HEK293 (cell line): ENCODE results near the gene JPH2.

Experiments
- CTCF ChIA-PET: fragments of 350-600 bp; formaldehyde crosslinking; extraction: SDS; loops from one replicate; lab custom pipeline; 2021; ENCODE audit warnings: antibody characterized with exemption; lab: Yijun Ruan, JAX
- POLR2A ChIA-PET: fragments of 300-600 bp; formaldehyde crosslinking; extraction: SDS; loops from one replicate; lab custom pipeline; 2020; ENCODE audit warnings: antibody characterized with exemption, inconsistent platforms; lab: Yijun Ruan, JAX
- H3K27ac ChIP-seq: fragments of 200-500 bp; sonication (Bioruptor generic); 2 replicates; pipeline ENCODE4 v1.5.1; 2014; ENCODE audit warnings: low read depth, low read length, control low read depth, inconsistent platforms; ENCODE audit errors: extremely low read depth
- H3K36me3 ChIP-seq, 2 experiments: fragments of 200-500 bp in 1 of 2; sonication (Bioruptor generic) in 1 of 2; 1 replicate in 1 of 2; 2 replicates in 1 of 2; pipeline ENCODE4 v1.5.1; 2014 to 2017; ENCODE audit warnings: inconsistent platforms in 2 of 2, low read length in 2 of 2; ENCODE audit not compliant: control insufficient read depth in 2 of 2, insufficient read depth in 1 of 2
- H3K4me1 ChIP-seq: fragments of 200-500 bp; sonication (Bioruptor generic); 2 replicates; pipeline ENCODE4 v1.5.1; 2014; ENCODE audit warnings: mild to moderate bottlenecking, low read length, inconsistent platforms; ENCODE audit not compliant: control insufficient read depth, insufficient read depth
- H3K4me3 ChIP-seq: 2 replicates; pipeline ENCODE4 v1.5.1; 2011; ENCODE audit warnings: low read depth, mild to moderate bottlenecking, control low read depth, low read length, moderate library complexity
- H3K9me3 ChIP-seq: fragments of 200-500 bp; sonication (Bioruptor generic); 2 replicates; pipeline ENCODE4 v1.5.1; 2014; ENCODE audit warnings: low read depth, low read length, inconsistent platforms; ENCODE audit not compliant: control insufficient read depth, insufficient read depth
- GLIS1 ChIP-seq: fragments of 450-650 bp; formaldehyde crosslinking; IDR thresholded peaks from 2 replicates; pipeline ENCODE4 v1.5.1; 2016; ENCODE audit warnings: missing biosample characterization, missing genetic modification characterization
- IKZF3 ChIP-seq: fragments of 450-650 bp; IDR thresholded peaks from 2 replicates; pipeline ENCODE4 v1.5.0; 2018; ENCODE audit warnings: missing biosample characterization, mild to moderate bottlenecking, missing genetic modification characterization, moderate library complexity
- ZBTB8A ChIP-seq: fragments of 450-650 bp; formaldehyde crosslinking; IDR thresholded peaks from 2 replicates; pipeline ENCODE4 v1.5.1; 2016; ENCODE audit warnings: missing biosample characterization, missing genetic modification characterization
- ZNF184 ChIP-seq: fragments of 450-650 bp; IDR thresholded peaks from 2 replicates; pipeline ENCODE4 v1.5.1; 2018; ENCODE audit warnings: missing biosample characterization, mild to moderate bottlenecking, missing genetic modification characterization
- ZNF202 ChIP-seq: fragments of 450-650 bp; formaldehyde crosslinking; IDR thresholded peaks from 2 replicates; pipeline ENCODE4 v1.5.1; 2016; ENCODE audit warnings: missing biosample characterization, missing genetic modification characterization, borderline replicate concordance
- ZNF26 ChIP-seq: fragments of 450-650 bp; formaldehyde crosslinking; IDR thresholded peaks from 2 replicates; pipeline ENCODE4 v1.5.1; 2016; ENCODE audit warnings: missing biosample characterization, missing genetic modification characterization
- ZNF302 ChIP-seq: fragments of 450-650 bp; formaldehyde crosslinking; IDR thresholded peaks from 2 replicates; pipeline ENCODE4 v1.5.1; 2016; ENCODE audit warnings: missing biosample characterization, missing genetic modification characterization, low read depth
- ZNF548 ChIP-seq: fragments of 450-650 bp; formaldehyde crosslinking; IDR thresholded peaks from 2 replicates; pipeline ENCODE4 v1.5.1; 2016; ENCODE audit warnings: missing biosample characterization, missing genetic modification characterization
- ZNF558 ChIP-seq: fragments of 450-650 bp; formaldehyde crosslinking; IDR thresholded peaks from 2 replicates; pipeline ENCODE4 v1.5.1; 2016; ENCODE audit warnings: missing biosample characterization, missing genetic modification characterization
- ZNF776 ChIP-seq: fragments of 450-650 bp; formaldehyde crosslinking; IDR thresholded peaks from 2 replicates; pipeline ENCODE4 v1.5.0; 2017; ENCODE audit warnings: missing biosample characterization, missing genetic modification characterization, borderline replicate concordance
- ZSCAN4 ChIP-seq: fragments of 450-650 bp; formaldehyde crosslinking; IDR thresholded peaks from 2 replicates; pipeline ENCODE4 v1.5.1; 2017; ENCODE audit warnings: missing biosample characterization, missing genetic modification characterization
- TF ChIP-seq, protein P1 (sequence below): fragments of 450-650 bp; formaldehyde crosslinking; IDR thresholded peaks from 2 replicates; pipeline ENCODE4 v1.5.1; 2016; ENCODE audit warnings: missing biosample characterization, missing genetic modification characterization
- TF ChIP-seq, protein P2 (sequence below): fragments of 450-650 bp; formaldehyde crosslinking; IDR thresholded peaks from 2 replicates; pipeline ENCODE4 v1.5.1; 2016; ENCODE audit warnings: missing biosample characterization, missing genetic modification characterization

JPH2 gene

DNA sequence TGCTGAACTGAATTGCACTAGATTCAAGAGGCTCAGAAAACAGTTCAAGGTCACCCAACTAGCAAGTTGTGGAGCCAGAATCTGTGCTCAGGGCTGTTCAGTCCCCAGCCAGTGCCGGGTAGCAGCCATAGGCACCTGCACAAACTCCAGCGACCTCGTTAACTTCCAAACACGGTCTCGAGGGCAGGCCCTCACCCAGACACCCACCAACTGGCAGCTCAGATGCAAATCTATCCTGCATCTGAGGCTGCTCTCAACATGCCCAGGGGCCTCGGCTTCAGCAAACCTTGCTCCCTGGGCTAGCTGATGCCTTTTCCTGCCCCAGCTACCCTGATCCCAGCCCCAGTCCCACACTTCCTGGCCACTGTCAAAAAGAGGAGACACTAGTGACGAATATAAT is 3.7 kb downstream of the JPH2 start (continued):
- TF ChIP-seq, protein P1, sequence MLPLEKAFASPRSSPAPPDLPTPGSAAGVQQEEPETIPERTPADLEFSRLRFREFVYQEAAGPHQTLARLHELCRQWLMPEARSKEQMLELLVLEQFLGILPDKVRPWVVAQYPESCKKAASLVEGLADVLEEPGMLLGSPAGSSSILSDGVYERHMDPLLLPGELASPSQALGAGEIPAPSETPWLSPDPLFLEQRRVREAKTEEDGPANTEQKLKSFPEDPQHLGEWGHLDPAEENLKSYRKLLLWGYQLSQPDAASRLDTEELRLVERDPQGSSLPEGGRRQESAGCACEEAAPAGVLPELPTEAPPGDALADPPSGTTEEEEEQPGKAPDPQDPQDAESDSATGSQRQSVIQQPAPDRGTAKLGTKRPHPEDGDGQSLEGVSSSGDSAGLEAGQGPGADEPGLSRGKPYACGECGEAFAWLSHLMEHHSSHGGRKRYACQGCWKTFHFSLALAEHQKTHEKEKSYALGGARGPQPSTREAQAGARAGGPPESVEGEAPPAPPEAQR (tag by site-specific recombination) = no peak
- TF ChIP-seq GLIS1 (tag by site-specific recombination) (no peak), ZNF184 (tag by site-specific recombination) (no peak)

- H3K27ac ChIP-seq = no peak overlapping the region
- POLR2A ChIA-PET = no interaction called here
- no peak for TF ChIP-seq ZNF548 (tag by site-specific recombination)
- TF ChIP-seq ZSCAN4 (tag by site-specific recombination) = peak; percentile 88
Observed at GRCh38 chr20:44182863-44183262, 4.1 kb downstream of the JPH2 start.

GRCh38 chr20:44182135-44182765 is 4.7 kb downstream of the JPH2 start:
- Histone ChIP-seq H3K36me3 (no peaks in the 10 kb centered on the region), H3K4me1 (peaks cover under 1% of the 10 kb centered on the region; the same call in 1 of the 2 replicates), H3K27ac (no peak overlapping the region), H3K9me3 (no peaks in the 10 kb centered on the region), H3K4me3 (no peak overlapping the region)
- TF ChIP-seq ZBTB8A (tag by site-specific recombination) (no peak), ZNF776 (tag by site-specific recombination) (no peak), ZNF558 (no peak), ZNF202 (tag by site-specific recombination) (no peak), IKZF3 (tag by site-specific recombination) (no peak), ZNF302 (tag by site-specific recombination) (no peak), ZNF26 (no peak)
- TF ChIP-seq, protein P2, sequence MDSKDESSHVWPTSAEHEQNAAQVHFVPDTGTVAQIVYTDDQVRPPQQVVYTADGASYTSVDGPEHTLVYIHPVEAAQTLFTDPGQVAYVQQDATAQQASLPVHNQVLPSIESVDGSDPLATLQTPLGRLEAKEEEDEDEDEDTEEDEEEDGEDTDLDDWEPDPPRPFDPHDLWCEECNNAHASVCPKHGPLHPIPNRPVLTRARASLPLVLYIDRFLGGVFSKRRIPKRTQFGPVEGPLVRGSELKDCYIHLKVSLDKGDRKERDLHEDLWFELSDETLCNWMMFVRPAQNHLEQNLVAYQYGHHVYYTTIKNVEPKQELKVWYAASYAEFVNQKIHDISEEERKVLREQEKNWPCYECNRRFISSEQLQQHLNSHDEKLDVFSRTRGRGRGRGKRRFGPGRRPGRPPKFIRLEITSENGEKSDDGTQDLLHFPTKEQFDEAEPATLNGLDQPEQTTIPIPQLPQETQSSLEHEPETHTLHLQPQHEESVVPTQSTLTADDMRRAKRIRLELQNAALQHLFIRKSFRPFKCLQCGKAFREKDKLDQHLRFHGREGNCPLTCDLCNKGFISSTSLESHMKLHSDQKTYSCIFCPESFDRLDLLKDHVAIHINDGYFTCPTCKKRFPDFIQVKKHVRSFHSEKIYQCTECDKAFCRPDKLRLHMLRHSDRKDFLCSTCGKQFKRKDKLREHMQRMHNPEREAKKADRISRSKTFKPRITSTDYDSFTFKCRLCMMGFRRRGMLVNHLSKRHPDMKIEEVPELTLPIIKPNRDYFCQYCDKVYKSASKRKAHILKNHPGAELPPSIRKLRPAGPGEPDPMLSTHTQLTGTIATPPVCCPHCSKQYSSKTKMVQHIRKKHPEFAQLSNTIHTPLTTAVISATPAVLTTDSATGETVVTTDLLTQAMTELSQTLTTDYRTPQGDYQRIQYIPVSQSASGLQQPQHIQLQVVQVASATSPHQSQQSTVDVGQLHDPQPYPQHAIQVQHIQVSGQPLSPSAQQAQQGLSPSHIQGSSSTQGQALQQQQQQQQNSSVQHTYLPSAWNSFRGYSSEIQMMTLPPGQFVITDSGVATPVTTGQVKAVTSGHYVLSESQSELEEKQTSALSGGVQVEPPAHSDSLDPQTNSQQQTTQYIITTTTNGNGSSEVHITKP (tag by site-specific recombination) = no peak
- ChIA-PET POLR2A (no interaction called here), CTCF (interaction anchor here (1.2 kb wide), 1 partner anchor 65 kb away, joined by 5 read pairs; no protein-coding TSS in a partner anchor)

More at GRCh38 chr20:44182863-44183262, 4.1 kb downstream of the JPH2 start:
- CTCF ChIA-PET = interaction anchor here (1.2 kb wide), 1 partner anchor 66 kb away, joined by 5 read pairs; no protein-coding TSS in a partner anchor
- Histone ChIP-seq H3K4me1 (peaks cover 6% of the 10 kb centered on the region), H3K9me3 (no peaks in the 10 kb centered on the region), H3K4me3 (no peak overlapping the region), H3K36me3 (no peaks in the 10 kb centered on the region)
